Gastroesophageal sphincter (tissue), 3 donors: ENCODE data around the gene ITCH.

Experiments
- CTCF ChIP-seq, 4 experiments: fragments of 200-600 bp in 2 of 4; fragments of 450-650 bp in 2 of 4; sonication (generic) in 1 of 4; IDR thresholded peaks; one replicate each; pipeline ENCODE4 v1.5.1; 2017 to 2019; ENCODE audit warnings: antibody characterized with exemption in 4 of 4, mild to moderate bottlenecking in 2 of 4, moderate library complexity in 2 of 4
- POLR2AphosphoS5 ChIP-seq: sonication (generic); formaldehyde crosslinking; IDR thresholded peaks from one replicate; pipeline ENCODE4 v1.6.1; 2017; ENCODE audit warnings: antibody characterized with exemption

- TF ChIP-seq CTCF (IDR thresholded peaks at IDR 0.05), result no peak
- no peak for TF ChIP-seq POLR2AphosphoS5
These were observed 168.7 kb downstream of the ITCH start for GRCh38 chr20:34531608-34532265.
